OCI-LY3 (cell line): ENCODE measurements around the gene CELF6.

ENCODE experiments used
- H2AFZ ChIP-seq: fragments of 200-600, 300-600 bp; shearing (Covaris generic); 2 replicates; pipeline ENCODE4 v1.6.0; 2014; ENCODE audit warnings: antibody characterized with exemption, low read depth, low read length
- H3K27ac ChIP-seq: fragments of 200-600, 300-600 bp; sonication (generic); 2 replicates; pipeline ENCODE4 v1.5.1; 2014; ENCODE audit warnings: mild to moderate bottlenecking, low read length, moderate library complexity, mixed read lengths
- H3K27me3 ChIP-seq: fragments of 200-600, 300-600 bp; sonication (generic); 2 replicates; pipeline ENCODE4 v1.6.1; 2014; ENCODE audit warnings: low read depth, low read length, mixed read lengths
- H3K36me3 ChIP-seq: fragments of 200-600, 300-600 bp; sonication (generic); replicated peaks from 2 replicates; pipeline ENCODE3; 2014; ENCODE audit warnings: low read depth, low read length, mixed read lengths
- H3K4me1 ChIP-seq: fragments of 300-600, 200-600 bp; sonication (generic); 2 replicates; pipeline ENCODE4 v1.6.1; 2014; ENCODE audit warnings: low read length, mixed read lengths
- H3K4me2 ChIP-seq: fragments of 200-600, 300-600 bp; sonication (generic); 2 replicates; pipeline ENCODE4 v1.6.1; 2014; ENCODE audit warnings: low read length, mixed read lengths
- H3K4me3 ChIP-seq: fragments of 300-600, 200-600 bp; sonication (generic); 2 replicates; pipeline ENCODE4 v1.5.1; 2014; ENCODE audit warnings: antibody characterized with exemption, mild to moderate bottlenecking, low read length, moderate library complexity
- H3K79me2 ChIP-seq: fragments of 300-600, 200-600 bp; shearing (Covaris generic); 2 replicates; pipeline ENCODE4 v1.6.1; 2014; ENCODE audit warnings: mild to moderate bottlenecking, low read length, mixed read lengths
- H3K9ac ChIP-seq: fragments of 300-600, 200-600 bp; shearing (Covaris generic); 2 replicates; pipeline ENCODE4 v1.6.0; 2014; ENCODE audit warnings: mild to moderate bottlenecking, low read length, moderate library complexity
- H3K9me3 ChIP-seq: fragments of 200-600, 300-600 bp; shearing (Covaris generic); 2 replicates; pipeline ENCODE4 v1.6.1; 2014; ENCODE audit warnings: low read length, mixed read lengths; ENCODE audit not compliant: insufficient read depth
- H4K20me1 ChIP-seq: fragments of 200-600, 300-600 bp; sonication (generic); 2 replicates; pipeline ENCODE4 v1.6.1; 2016; ENCODE audit warnings: low read length, mixed read lengths; ENCODE audit not compliant: insufficient read depth
- EZH2phosphoT487 ChIP-seq: fragments of 200-600 bp; shearing (Covaris generic); IDR thresholded peaks from 2 replicates; pipeline ENCODE4 v1.6.1; 2018; ENCODE audit warnings: antibody characterized with exemption, mixed run types, low read depth
- TF ChIP-seq, protein P1 (sequence below): fragments of 200-600, 300-600 bp; sonication (generic); IDR thresholded peaks from 2 replicates; pipeline ENCODE4 v1.5.1; 2014; ENCODE audit warnings: antibody characterized with exemption, low read length, low read depth

CELF6 gene

DNA sequence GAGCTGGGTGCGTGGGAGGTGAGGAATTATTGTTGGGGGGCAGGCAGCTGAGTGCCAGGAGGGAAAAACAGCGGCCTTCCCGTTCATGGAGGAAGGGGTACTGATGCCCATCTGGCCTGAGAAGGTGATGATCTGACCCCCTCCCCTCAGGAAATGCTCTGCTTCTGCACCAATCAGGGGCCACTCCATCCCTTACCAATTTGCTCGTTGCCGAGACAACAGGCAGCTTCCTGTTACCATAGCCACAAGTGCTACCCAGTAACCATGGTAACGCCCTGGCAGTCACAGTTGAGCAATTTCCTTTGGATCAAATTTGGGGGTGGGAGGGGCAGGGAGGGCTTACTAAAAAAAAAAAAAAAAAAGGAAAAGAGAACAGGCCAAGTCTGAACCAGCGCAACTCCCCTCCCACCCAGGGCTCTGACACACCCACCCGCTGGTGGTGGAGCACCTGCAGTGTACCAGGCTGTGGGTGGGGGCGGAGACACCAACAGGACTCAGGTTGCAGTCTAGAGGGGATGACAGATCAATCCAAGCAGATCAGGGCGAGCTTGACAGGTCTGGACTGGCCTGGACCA, 13.7 kb downstream of the CELF6 start:
- no peaks in the 10 kb centered on the region for H3K79me2 ChIP-seq
- H3K27me3 ChIP-seq, result peaks cover 9% of the 10 kb centered on the region; the same call in 1 of the 2 replicates
- no peaks in the 10 kb centered on the region for H3K36me3 ChIP-seq
- no peaks in the 10 kb centered on the region for H4K20me1 ChIP-seq
- no peak overlapping the region for H3K4me2 ChIP-seq
- no peaks in the 10 kb centered on the region for H3K4me1 ChIP-seq
- H3K9ac ChIP-seq, result no peak overlapping the region
- no peak overlapping the region for H3K27ac ChIP-seq
- no peak overlapping the region for H3K4me3 ChIP-seq
- H2AFZ ChIP-seq, result no peak overlapping the region
- H3K9me3 ChIP-seq, result no peaks in the 10 kb centered on the region
- TF ChIP-seq, protein P1, sequence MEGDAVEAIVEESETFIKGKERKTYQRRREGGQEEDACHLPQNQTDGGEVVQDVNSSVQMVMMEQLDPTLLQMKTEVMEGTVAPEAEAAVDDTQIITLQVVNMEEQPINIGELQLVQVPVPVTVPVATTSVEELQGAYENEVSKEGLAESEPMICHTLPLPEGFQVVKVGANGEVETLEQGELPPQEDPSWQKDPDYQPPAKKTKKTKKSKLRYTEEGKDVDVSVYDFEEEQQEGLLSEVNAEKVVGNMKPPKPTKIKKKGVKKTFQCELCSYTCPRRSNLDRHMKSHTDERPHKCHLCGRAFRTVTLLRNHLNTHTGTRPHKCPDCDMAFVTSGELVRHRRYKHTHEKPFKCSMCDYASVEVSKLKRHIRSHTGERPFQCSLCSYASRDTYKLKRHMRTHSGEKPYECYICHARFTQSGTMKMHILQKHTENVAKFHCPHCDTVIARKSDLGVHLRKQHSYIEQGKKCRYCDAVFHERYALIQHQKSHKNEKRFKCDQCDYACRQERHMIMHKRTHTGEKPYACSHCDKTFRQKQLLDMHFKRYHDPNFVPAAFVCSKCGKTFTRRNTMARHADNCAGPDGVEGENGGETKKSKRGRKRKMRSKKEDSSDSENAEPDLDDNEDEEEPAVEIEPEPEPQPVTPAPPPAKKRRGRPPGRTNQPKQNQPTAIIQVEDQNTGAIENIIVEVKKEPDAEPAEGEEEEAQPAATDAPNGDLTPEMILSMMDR, result no peak
- TF ChIP-seq EZH2phosphoT487, result no peak

DNA sequence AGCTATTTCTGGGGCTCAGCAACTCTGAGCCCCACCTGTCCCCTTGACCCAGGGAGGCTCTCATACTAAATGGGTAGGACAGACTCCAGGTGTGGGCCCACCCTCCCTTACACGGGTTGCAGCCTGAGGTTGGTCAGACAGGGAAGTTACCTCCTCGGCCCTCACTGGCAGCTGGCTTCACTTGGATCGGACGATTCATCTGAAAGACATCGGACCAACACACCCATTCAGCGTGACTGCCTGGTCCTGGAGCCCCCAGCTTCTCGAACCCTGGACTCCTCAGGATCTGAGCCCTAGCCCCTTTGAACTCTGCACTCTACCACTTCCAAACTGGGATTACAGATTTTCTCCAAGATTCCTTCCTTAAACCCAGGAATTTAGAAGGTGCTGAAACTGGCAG, 15.4 kb downstream of the CELF6 start:
- Histone ChIP-seq H3K4me3 (no peak overlapping the region), H4K20me1 (no peaks in the 10 kb centered on the region), H3K4me1 (no peaks in the 10 kb centered on the region), H3K27ac (no peak overlapping the region), H3K27me3 (peaks cover 9% of the 10 kb centered on the region; the same call in 1 of the 2 replicates), H3K9me3 (no peaks in the 10 kb centered on the region), H3K36me3 (no peaks in the 10 kb centered on the region), H3K79me2 (no peaks in the 10 kb centered on the region), H3K9ac (no peak overlapping the region), H3K4me2 (no peak overlapping the region), H2AFZ (no peak overlapping the region)
- TF ChIP-seq, protein P1, result no peak
- TF ChIP-seq EZH2phosphoT487, result no peak

DNA sequence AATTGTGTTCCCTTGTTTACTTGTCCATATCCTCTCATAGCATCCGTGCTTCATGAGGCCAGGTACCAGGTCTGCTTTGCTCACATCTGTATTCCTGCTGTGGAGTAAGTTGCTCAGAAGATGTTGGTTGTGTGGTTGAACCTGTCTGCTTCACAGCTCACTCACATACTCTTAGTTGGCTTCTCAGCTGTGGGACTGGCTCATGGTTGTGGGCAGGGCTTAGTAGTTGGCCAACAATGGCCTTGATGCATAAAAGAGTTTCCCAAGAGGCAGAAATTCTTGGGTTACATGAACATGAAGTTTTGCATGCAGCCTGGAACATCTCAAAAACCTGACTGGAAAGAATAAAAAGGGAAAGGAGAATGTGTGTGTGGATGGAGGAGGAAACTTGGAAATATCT, 17.0 kb downstream of the CELF6 start:
- Histone ChIP-seq H3K79me2 (no peaks in the 10 kb centered on the region), H4K20me1 (no peaks in the 10 kb centered on the region), H3K4me1 (no peaks in the 10 kb centered on the region), H2AFZ (no peak overlapping the region), H3K36me3 (no peaks in the 10 kb centered on the region), H3K4me2 (no peak overlapping the region), H3K27ac (no peak overlapping the region), H3K4me3 (no peak overlapping the region), H3K9ac (no peak overlapping the region), H3K27me3 (peaks cover 12% of the 10 kb centered on the region; the same call in 1 of the 2 replicates), H3K9me3 (no peaks in the 10 kb centered on the region)
- TF ChIP-seq, protein P1, result no peak
- no peak for TF ChIP-seq EZH2phosphoT487

DNA sequence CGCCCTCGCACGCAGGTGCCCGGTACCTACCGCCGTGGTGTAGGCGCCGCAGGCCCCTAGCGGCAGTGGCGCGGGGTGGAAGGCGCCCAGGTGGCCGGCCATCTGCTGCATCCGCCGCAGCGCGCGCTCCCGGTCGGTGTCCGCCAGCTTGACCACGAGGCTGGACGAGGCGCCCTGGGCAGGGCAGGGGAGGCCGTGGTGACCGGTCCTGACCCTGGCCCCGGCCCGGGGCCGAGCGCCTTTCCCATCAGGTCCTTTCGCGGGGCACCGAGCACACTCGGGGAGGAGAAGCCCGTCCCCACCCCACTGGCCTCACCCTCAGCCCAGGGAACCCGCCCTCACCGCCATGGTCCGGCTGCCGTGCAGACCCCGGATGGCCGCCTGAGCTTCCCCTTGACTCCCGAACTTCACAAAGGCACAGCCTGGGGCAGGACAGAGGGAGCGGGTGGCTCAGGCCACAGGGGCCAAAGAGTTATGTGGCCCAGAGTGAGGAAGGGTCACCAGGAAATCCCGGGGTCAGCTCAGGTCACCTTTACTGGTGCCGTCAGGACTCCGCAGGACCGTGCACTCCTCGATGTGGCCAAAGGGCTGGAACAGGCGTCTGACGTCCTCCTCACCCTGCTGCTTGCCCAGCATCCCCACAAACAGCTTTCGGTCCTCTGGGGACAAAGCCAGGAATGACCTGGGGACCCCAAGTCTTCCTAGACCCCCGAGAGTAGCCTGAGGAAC, 30.2 kb downstream of the CELF6 start:
- Histone ChIP-seq H3K9ac (no peak overlapping the region), H3K4me1 (no peaks in the 10 kb centered on the region), H3K79me2 (no peaks in the 10 kb centered on the region), H3K36me3 (no peaks in the 10 kb centered on the region), H3K27ac (no peak overlapping the region), H3K9me3 (no peaks in the 10 kb centered on the region), H2AFZ (no peak overlapping the region), H3K4me3 (no peak overlapping the region), H3K27me3 (peaks cover 2% of the 10 kb centered on the region; the same call in 1 of the 2 replicates), H4K20me1 (no peaks in the 10 kb centered on the region), H3K4me2 (no peak overlapping the region)
- TF ChIP-seq, protein P1, result no peak
- no peak for TF ChIP-seq EZH2phosphoT487
